Measurements from ENCODE around the gene PPFIBP1.

Gene PPFIBP1

DNA sequence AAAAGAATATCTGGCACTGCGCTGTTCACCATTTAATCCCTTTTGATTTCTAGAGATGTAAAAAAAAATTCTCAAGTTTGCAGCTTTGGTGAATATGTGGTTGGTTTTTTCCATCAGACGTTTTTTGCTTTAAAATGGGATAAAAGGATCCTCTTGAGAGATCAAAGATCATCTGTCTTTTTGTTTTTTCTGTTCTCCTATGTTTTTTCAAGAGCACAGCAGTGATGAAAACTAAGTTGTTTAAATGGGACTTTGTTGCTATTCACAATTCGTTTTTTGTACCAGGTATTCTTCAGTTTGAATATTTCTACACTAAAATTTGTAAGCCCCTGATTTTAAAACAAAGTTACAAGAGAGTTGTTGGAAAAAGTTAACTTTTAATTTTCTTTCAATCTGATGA lies 142.5 kb downstream of the PPFIBP1 start:
- Histone ChIP-seq H3K4me2 (ENCODE audit: low read length) (no peak overlapping the region), H3K36me3 (ENCODE audit: insufficient read depth, low read length) (no peaks in the 10 kb centered on the region), H3K9ac (ENCODE audit: low read length) (no peak overlapping the region), H3K9me2 (ENCODE audit: low read depth, low read length) (no peaks in the 10 kb centered on the region), H4K20me1 (ENCODE audit: insufficient read depth, low read length) (no peaks in the 10 kb centered on the region), H3F3A (ENCODE audit: insufficient read depth, low read length) (no peaks in the 10 kb centered on the region), H3K27ac (ENCODE audit: low read depth, low read length, poor library complexity, severe bottlenecking) (no peak overlapping the region), H3K9me3 (ENCODE audit: low read length) (no peaks in the 10 kb centered on the region), H2AFZ (ENCODE audit: low read length) (no peak overlapping the region), H3K4me1 (ENCODE audit: insufficient read depth, low read length, severe bottlenecking) (no peaks in the 10 kb centered on the region), H3K4me3 (ENCODE audit: low read depth, low read length, poor library complexity, severe bottlenecking) (no peak overlapping the region), H3K79me2 (ENCODE audit: insufficient read depth, low read length) (no peaks in the 10 kb centered on the region), H3K27me3 (ENCODE audit: insufficient read depth, low read length) (no peaks in the 10 kb centered on the region)
- no peak for TF ChIP-seq EZH2 (IDR thresholded peaks at IDR 0.05; ENCODE audit: borderline replicate concordance, low read length)
- TF ChIP-seq, protein P1, sequence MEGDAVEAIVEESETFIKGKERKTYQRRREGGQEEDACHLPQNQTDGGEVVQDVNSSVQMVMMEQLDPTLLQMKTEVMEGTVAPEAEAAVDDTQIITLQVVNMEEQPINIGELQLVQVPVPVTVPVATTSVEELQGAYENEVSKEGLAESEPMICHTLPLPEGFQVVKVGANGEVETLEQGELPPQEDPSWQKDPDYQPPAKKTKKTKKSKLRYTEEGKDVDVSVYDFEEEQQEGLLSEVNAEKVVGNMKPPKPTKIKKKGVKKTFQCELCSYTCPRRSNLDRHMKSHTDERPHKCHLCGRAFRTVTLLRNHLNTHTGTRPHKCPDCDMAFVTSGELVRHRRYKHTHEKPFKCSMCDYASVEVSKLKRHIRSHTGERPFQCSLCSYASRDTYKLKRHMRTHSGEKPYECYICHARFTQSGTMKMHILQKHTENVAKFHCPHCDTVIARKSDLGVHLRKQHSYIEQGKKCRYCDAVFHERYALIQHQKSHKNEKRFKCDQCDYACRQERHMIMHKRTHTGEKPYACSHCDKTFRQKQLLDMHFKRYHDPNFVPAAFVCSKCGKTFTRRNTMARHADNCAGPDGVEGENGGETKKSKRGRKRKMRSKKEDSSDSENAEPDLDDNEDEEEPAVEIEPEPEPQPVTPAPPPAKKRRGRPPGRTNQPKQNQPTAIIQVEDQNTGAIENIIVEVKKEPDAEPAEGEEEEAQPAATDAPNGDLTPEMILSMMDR (IDR thresholded peaks at IDR 0.05; ENCODE audit: low read length) = no peak

- no peaks in the 10 kb centered on the region for H3K9me3 ChIP-seq (ENCODE audit: low read length)
- H3K27ac ChIP-seq (ENCODE audit: low read depth, low read length, poor library complexity, severe bottlenecking) = no peak overlapping the region
- no peak overlapping the region for H3K4me3 ChIP-seq (ENCODE audit: low read depth, low read length, poor library complexity, severe bottlenecking)
- no peak for TF ChIP-seq EZH2 (IDR thresholded peaks at IDR 0.05; ENCODE audit: borderline replicate concordance, low read length)
- TF ChIP-seq, protein P1 (IDR thresholded peaks at IDR 0.05; ENCODE audit: low read length) = no peak
- H3F3A ChIP-seq (ENCODE audit: insufficient read depth, low read length) = no peaks in the 10 kb centered on the region
- H3K9ac ChIP-seq (ENCODE audit: low read length) = no peak overlapping the region
- H4K20me1 ChIP-seq (ENCODE audit: insufficient read depth, low read length) = no peaks in the 10 kb centered on the region
- H3K9me2 ChIP-seq (ENCODE audit: low read depth, low read length) = no peaks in the 10 kb centered on the region
- H3K27me3 ChIP-seq (ENCODE audit: insufficient read depth, low read length) = no peaks in the 10 kb centered on the region
- no peak overlapping the region for H3K4me2 ChIP-seq (ENCODE audit: low read length)
- H3K79me2 ChIP-seq (ENCODE audit: insufficient read depth, low read length) = no peaks in the 10 kb centered on the region
- H3K4me1 ChIP-seq (ENCODE audit: insufficient read depth, low read length, severe bottlenecking) = no peaks in the 10 kb centered on the region
- no peaks in the 10 kb centered on the region for H3K36me3 ChIP-seq (ENCODE audit: insufficient read depth, low read length)
- no peak overlapping the region for H2AFZ ChIP-seq (ENCODE audit: low read length)
Measured at GRCh38 chr12:27667540-27667939, 143.5 kb downstream of the PPFIBP1 start.

GRCh38 chr12:27672051-27672450 lies 148.0 kb downstream of the PPFIBP1 start:
- no peak for TF ChIP-seq EZH2 (IDR thresholded peaks at IDR 0.05; ENCODE audit: borderline replicate concordance, low read length)
- TF ChIP-seq, protein P1 (IDR thresholded peaks at IDR 0.05; ENCODE audit: low read length) = no peak
- no peaks in the 10 kb centered on the region for H4K20me1 ChIP-seq (ENCODE audit: insufficient read depth, low read length)
- no peaks in the 10 kb centered on the region for H3F3A ChIP-seq (ENCODE audit: insufficient read depth, low read length)
- H3K4me2 ChIP-seq (ENCODE audit: low read length) = no peak overlapping the region
- H3K36me3 ChIP-seq (ENCODE audit: insufficient read depth, low read length) = no peaks in the 10 kb centered on the region
- no peak overlapping the region for H3K4me3 ChIP-seq (ENCODE audit: low read depth, low read length, poor library complexity, severe bottlenecking)
- no peak overlapping the region for H3K9ac ChIP-seq (ENCODE audit: low read length)
- H3K4me1 ChIP-seq (ENCODE audit: insufficient read depth, low read length, severe bottlenecking) = no peaks in the 10 kb centered on the region
- no peaks in the 10 kb centered on the region for H3K27me3 ChIP-seq (ENCODE audit: insufficient read depth, low read length)
- H3K9me3 ChIP-seq (ENCODE audit: low read length) = no peaks in the 10 kb centered on the region
- no peaks in the 10 kb centered on the region for H3K79me2 ChIP-seq (ENCODE audit: insufficient read depth, low read length)
- H3K9me2 ChIP-seq (ENCODE audit: low read depth, low read length) = no peaks in the 10 kb centered on the region
- H2AFZ ChIP-seq (ENCODE audit: low read length) = no peak overlapping the region
- no peak overlapping the region for H3K27ac ChIP-seq (ENCODE audit: low read depth, low read length, poor library complexity, severe bottlenecking)

All from OCI-LY1 (cell line).